Stimulated activated CD4-positive, alpha-beta T cell treated with anti-CD3 and anti-CD28 coated beads, TNF-alpha, amount 100 ng/mL, for 48 hours (primary cell): ENCODE measurements around the gene KIRREL3.

Experiments used
- DNase-seq, 3 donors: peaks; one replicate each; pipeline ENCODE4 v3.0.0-alpha.2; 2020; ENCODE audit warnings: low read depth in 3 of 3

Gene KIRREL3

GRCh38 chr11:126669416-126669815 lies 331.2 kb downstream of the KIRREL3 start:
- DNase-seq = no peak

GRCh38 chr11:126664643-126665042 lies 335.9 kb downstream of the KIRREL3 start:
- no peak for DNase-seq

- DNase-seq = no peak
These were observed 336.6 kb downstream of the KIRREL3 start for GRCh38 chr11:126663749-126664592.

GRCh38 chr11:126662035-126662790 lies 338.4 kb downstream of the KIRREL3 start:
- no peak for DNase-seq

GRCh38 chr11:126660761-126661425 lies 339.7 kb downstream of the KIRREL3 start:
- no peak for DNase-seq

- DNase-seq = no peak
These were observed 340.2 kb downstream of the KIRREL3 start for GRCh38 chr11:126660321-126660720.

GRCh38 chr11:126658306-126659056 lies 342.1 kb downstream of the KIRREL3 start:
- DNase-seq = no peak

GRCh38 chr11:126655807-126656128 lies 344.8 kb downstream of the KIRREL3 start:
- DNase-seq = no peak

- DNase-seq = no peak
These were observed 345.4 kb downstream of the KIRREL3 start for GRCh38 chr11:126654886-126655806.

GRCh38 chr11:126653040-126653439 lies 347.5 kb downstream of the KIRREL3 start:
- no peak for DNase-seq

- DNase-seq = no peak
These were observed 352.8 kb downstream of the KIRREL3 start for GRCh38 chr11:126647735-126648134.

GRCh38 chr11:126646701-126647557 lies 353.6 kb downstream of the KIRREL3 start:
- no peak for DNase-seq

- DNase-seq = no peak
These were observed 355.4 kb downstream of the KIRREL3 start for GRCh38 chr11:126645186-126645585.

GRCh38 chr11:126640186-126640585 lies 360.4 kb downstream of the KIRREL3 start:
- no peak for DNase-seq

GRCh38 chr11:126639692-126640091 lies 360.9 kb downstream of the KIRREL3 start:
- DNase-seq = no peak

- no peak for DNase-seq
These were observed 361.9 kb downstream of the KIRREL3 start for GRCh38 chr11:126638648-126639047.

- no peak for DNase-seq
These were observed 362.8 kb downstream of the KIRREL3 start for GRCh38 chr11:126637795-126638175.

- DNase-seq = no peak
These were observed 363.4 kb downstream of the KIRREL3 start for GRCh38 chr11:126636911-126637794.

GRCh38 chr11:126635511-126635910 lies 365.1 kb downstream of the KIRREL3 start:
- no peak for DNase-seq
